A673 (cell line): Measurements from ENCODE around the gene ETFA. TPM values are rescaled to one million over a fixed set of nuclear protein-coding genes. Genes with fewer than 3 reads are reported as not detected.

ENCODE experiments used
- BruUV-seq: library from RNA; stranded (reverse); fragments of 400-500 nt; replicated peaks from 2 replicates; lab custom pipeline; 2021; lab: Mats Ljungman, UMichigan
- CTCF ChIA-PET: fragments of 300-600 bp; sonication (Branson Sonifier 250); formaldehyde crosslinking; loops from one replicate; lab custom pipeline; 2022; ENCODE audit warnings: antibody characterized with exemption; lab: Charles Lee
- POLR2A ChIA-PET: fragments of 300-600 bp; sonication (Branson Sonifier 250); formaldehyde crosslinking; loops from one replicate; lab custom pipeline; 2022; ENCODE audit warnings: antibody characterized with exemption; ENCODE audit not compliant: low non-redundant PET; lab: Charles Lee
- DNase-seq: peaks from one replicate; pipeline ENCODE4 v3.0.0-alpha.2; 2015; ENCODE audit warnings: low spot score
- H3K27ac ChIP-seq: fragments of 200-600 bp; sonication (generic); 2 replicates; pipeline ENCODE4 v1.5.1; 2016; ENCODE audit warnings: mixed run types, low read depth, mild to moderate bottlenecking, mixed read lengths, antibody characterized with exemption, low read length; ENCODE audit not compliant: poor library complexity, severe bottlenecking
- H3K27me3 ChIP-seq: fragments of 200-600 bp; sonication (generic); replicated peaks from 2 replicates; pipeline ENCODE4 v1.6.1; 2017; ENCODE audit warnings: mixed run types, low read depth, mild to moderate bottlenecking, mixed read lengths, antibody characterized with exemption, low read length; ENCODE audit not compliant: insufficient read depth, poor library complexity
- H3K36me3 ChIP-seq: fragments of 200-600 bp; sonication (generic); 2 replicates; pipeline ENCODE4 v1.6.1; 2016; ENCODE audit warnings: mixed run types, mild to moderate bottlenecking, mixed read lengths, antibody characterized with exemption, low read length; ENCODE audit not compliant: insufficient read depth, poor library complexity, severe bottlenecking
- H3K4me1 ChIP-seq: fragments of 200-600 bp; sonication (generic); 2 replicates; pipeline ENCODE4 v1.6.1; 2017; ENCODE audit warnings: mixed run types, mild to moderate bottlenecking, mixed read lengths, antibody characterized with exemption, low read length; ENCODE audit not compliant: insufficient read depth, poor library complexity, severe bottlenecking
- H3K4me3 ChIP-seq: fragments of 200-600 bp; sonication (generic); 2 replicates; pipeline ENCODE4 v1.5.1; 2016; ENCODE audit warnings: low read depth, mixed run types, mild to moderate bottlenecking, mixed read lengths, low read length; ENCODE audit not compliant: poor library complexity, severe bottlenecking
- H3K9me3 ChIP-seq: fragments of 200-600 bp; sonication (generic); 2 replicates; pipeline ENCODE4 v1.6.1; 2016; ENCODE audit warnings: mixed run types, low read depth, mild to moderate bottlenecking, mixed read lengths, antibody characterized with exemption, low read length; ENCODE audit not compliant: poor library complexity, severe bottlenecking
- EZH2 ChIP-seq: fragments of 200-600 bp; sonication (generic); IDR thresholded peaks from 2 replicates; pipeline ENCODE4 v1.6.1; 2017; ENCODE audit warnings: borderline replicate concordance, low read depth, mild to moderate bottlenecking, mixed read lengths, antibody characterized with exemption, low read length; ENCODE audit not compliant: poor library complexity, severe bottlenecking
- intact Hi-C: fragments of 100-400 bp; cut with micrococcal nuclease; formaldehyde crosslinking; loops from one replicate; pipeline ENCODE4 v1.10.0; 2022; ENCODE audit not compliant: unreplicated experiment
- total RNA-seq: library from RNA; stranded (reverse); gene quantifications from 2 replicates; pipeline ENCODE4 v1.2.3, GENCODE V29; 2021
- TF ChIP-seq, protein P1 (sequence below): fragments of 300-800, 200-600 bp; sonication (generic); conservative IDR thresholded peaks from 2 replicates; pipeline ENCODE4 v1.5.1; 2017; ENCODE audit warnings: low read depth, mild to moderate bottlenecking, antibody characterized with exemption, low read length, moderate library complexity, mixed read lengths

ETFA gene
- total RNA-seq, 1 experiment from 2014 or later, result 133 TPM

DNA sequence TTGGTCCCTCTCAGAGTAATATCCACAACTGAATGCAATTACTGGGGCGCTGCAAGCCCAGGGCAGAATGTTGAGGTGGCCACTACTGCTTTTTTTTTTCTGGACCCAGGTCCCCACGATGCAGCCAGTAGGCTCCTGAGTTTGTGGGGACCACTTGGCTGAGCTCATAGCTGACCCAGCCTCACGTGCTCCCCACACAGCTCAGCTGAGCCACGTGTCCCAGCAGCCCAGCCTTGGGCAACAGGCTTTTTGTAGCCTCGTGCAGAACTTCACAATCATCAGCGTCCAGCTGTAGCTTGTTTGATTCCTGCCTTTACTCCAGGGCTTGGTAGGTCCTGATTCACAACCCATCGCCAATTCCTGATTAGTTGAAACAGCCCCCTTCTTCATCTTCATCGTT, 117.3 kb downstream of the ETFA start:
- intact Hi-C loops, result loop anchor here (5.0 kb wide), 1 partner anchor 138 kb away; no protein-coding TSS in a partner anchor
- BruUV-seq, result no TSS peak
- no peak for TF ChIP-seq EZH2
- TF ChIP-seq, protein P1, sequence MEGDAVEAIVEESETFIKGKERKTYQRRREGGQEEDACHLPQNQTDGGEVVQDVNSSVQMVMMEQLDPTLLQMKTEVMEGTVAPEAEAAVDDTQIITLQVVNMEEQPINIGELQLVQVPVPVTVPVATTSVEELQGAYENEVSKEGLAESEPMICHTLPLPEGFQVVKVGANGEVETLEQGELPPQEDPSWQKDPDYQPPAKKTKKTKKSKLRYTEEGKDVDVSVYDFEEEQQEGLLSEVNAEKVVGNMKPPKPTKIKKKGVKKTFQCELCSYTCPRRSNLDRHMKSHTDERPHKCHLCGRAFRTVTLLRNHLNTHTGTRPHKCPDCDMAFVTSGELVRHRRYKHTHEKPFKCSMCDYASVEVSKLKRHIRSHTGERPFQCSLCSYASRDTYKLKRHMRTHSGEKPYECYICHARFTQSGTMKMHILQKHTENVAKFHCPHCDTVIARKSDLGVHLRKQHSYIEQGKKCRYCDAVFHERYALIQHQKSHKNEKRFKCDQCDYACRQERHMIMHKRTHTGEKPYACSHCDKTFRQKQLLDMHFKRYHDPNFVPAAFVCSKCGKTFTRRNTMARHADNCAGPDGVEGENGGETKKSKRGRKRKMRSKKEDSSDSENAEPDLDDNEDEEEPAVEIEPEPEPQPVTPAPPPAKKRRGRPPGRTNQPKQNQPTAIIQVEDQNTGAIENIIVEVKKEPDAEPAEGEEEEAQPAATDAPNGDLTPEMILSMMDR, result no peak
- CTCF ChIA-PET, result no interaction called here
- DNase-seq, result no peak
- no peaks in the 10 kb centered on the region for H3K36me3 ChIP-seq
- POLR2A ChIA-PET, result no interaction called here
- H3K9me3 ChIP-seq, result no peaks in the 10 kb centered on the region
- H3K27ac ChIP-seq, result no peak overlapping the region
- H3K4me3 ChIP-seq, result no peak overlapping the region
- no peaks in the 10 kb centered on the region for H3K27me3 ChIP-seq
- H3K4me1 ChIP-seq, result peaks cover 10% of the 10 kb centered on the region

DNA sequence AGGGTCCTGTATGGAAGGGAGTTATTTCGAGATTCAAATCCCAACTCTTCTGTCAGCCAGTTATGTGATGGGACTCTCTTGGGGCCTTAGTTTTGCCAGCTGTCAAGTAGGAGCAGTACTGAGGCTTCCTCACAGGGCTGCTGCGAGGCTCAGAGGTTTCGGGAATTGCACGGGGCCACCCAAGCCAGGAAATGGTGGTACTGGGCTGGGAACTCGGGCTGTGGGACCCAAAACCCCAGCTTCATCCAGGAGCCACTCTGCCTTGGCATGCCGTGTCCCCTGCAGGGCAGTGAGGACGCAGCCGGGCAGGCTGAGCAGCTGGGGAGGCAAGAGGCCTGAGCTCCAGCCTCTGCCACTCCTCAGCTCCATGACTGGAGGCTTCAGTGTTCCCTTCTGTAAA, 118.6 kb downstream of the ETFA start:
- Histone ChIP-seq H3K27me3 (no peaks in the 10 kb centered on the region), H3K36me3 (no peaks in the 10 kb centered on the region), H3K4me3 (no peak overlapping the region), H3K27ac (no peak overlapping the region), H3K4me1 (peaks cover 10% of the 10 kb centered on the region), H3K9me3 (no peaks in the 10 kb centered on the region)
- ChIA-PET CTCF (no interaction called here), POLR2A (no interaction called here)
- no peak for DNase-seq
- TF ChIP-seq, protein P1, result no peak
- no peak for TF ChIP-seq EZH2
- BruUV-seq, result no TSS peak
- intact Hi-C loops, result loop anchor here (5.0 kb wide), 1 partner anchor 140 kb away; no protein-coding TSS in a partner anchor

DNA sequence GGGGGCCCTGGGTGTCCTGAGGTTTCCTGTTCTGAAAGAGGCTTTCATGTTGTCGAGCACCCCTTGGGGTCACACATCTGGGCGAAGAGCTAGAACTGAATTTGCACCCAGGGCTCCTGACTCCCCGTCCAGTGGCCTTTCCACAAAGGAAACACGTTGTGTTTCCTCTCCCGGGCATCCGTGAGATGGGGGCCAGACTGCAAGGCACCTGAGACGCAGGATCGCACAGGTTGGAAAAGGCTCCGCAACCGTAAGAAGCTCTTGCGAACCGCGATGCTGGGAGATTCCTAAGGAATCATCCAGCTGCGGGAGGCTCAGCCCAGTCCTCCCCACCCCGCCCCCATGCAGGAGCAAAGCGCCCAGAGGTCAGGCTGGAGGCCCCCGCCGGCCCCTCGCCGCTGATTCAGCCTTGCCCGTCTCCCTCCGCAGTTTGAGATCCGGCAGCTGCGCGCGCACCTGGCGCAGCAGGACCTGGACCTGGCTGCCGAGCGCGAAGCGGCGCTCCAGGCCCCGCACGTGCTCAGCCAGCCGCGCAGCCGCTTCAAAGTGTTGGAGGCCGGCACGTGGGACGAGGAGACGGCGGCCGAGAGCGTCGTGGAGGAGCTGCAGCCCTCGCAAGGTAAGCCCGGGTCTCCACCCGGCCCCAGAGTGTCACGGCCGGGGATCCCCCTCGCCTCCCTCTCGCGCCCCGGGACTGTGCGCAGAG, 119.6 kb downstream of the ETFA start:
- peaks cover 7% of the 10 kb centered on the region for H3K4me1 ChIP-seq
- intact Hi-C loops, result loop anchor here (5.0 kb wide), 1 partner anchor 141 kb away; no protein-coding TSS in a partner anchor
- H3K27ac ChIP-seq, result no peak overlapping the region
- no peaks in the 10 kb centered on the region for H3K9me3 ChIP-seq
- H3K36me3 ChIP-seq, result no peaks in the 10 kb centered on the region
- no peaks in the 10 kb centered on the region for H3K27me3 ChIP-seq
- BruUV-seq, result no TSS peak
- no peak for DNase-seq
- TF ChIP-seq, protein P1, result no peak
- no peak for TF ChIP-seq EZH2
- H3K4me3 ChIP-seq, result no peak overlapping the region
- ChIA-PET POLR2A (no interaction called here), CTCF (interaction anchor here (1.3 kb wide), 1 partner anchor 138 kb away, joined by 4 read pairs; no protein-coding TSS in a partner anchor)
